ENCODE measurements around the gene GPRC5A. TPM values are rescaled to one million over a fixed set of nuclear protein-coding genes. Genes with fewer than 3 reads are reported as not detected.

Gene GPRC5A
- total RNA-seq, 6 experiments from 2014 or later: 206 to 371 (median 280) TPM

DNA sequence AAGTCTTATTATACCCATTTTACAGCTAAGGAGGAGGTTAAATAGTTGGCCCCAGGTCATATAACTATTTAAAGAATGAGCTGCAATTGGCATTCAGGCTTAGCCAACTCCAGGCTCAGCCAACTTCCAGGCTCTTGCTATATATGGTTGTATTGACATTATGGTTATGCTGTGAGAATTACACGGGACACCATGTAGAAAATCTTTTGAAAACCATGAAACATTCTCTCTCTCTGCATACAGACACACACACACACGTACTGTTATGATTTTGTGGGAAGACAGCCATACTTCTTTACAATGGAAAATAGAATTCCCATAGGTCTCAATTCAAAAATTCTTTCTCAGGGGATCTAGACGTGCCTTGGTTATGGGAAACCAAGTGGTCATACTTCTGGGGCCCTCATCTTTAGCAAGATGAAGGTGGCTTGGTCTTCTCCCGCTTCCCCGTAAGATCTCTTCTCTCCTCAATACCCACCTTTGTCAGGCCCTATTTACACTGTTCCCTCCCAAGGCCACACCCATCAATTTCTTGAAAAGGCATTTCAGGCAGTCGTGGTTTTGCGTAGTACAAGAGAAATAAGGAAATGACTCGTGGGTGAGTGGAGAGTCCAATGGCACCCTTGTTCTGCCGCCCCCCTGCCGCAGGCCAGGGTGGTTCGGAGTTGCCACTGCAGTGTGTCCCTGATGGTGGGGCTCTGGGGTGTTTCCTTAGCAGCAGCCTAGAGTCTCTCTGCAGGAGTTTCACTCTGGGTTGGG is 10.0 kb upstream of the GPRC5A start:
- peak overlapping the region; percentile 77 for H3K4me3 Mint-ChIP-seq
- H3K36me3 Mint-ChIP-seq (ENCODE audit: low read depth): peaks cover 26% of the 10 kb centered on the region
- peak; percentile 37 for DNase-seq
- H3K27me3 Mint-ChIP-seq (ENCODE audit: insufficient read depth): peaks cover 2% of the 10 kb centered on the region; the same call in 1 of the 2 replicates
- H3K27ac Mint-ChIP-seq: peak overlapping the region; percentile 87
- H3K4me1 Mint-ChIP-seq (ENCODE audit: low read depth): peaks cover 81% of the 10 kb centered on the region
- H3K9me3 Mint-ChIP-seq: no peaks in the 10 kb centered on the region
- TF ChIP-seq, protein P1, sequence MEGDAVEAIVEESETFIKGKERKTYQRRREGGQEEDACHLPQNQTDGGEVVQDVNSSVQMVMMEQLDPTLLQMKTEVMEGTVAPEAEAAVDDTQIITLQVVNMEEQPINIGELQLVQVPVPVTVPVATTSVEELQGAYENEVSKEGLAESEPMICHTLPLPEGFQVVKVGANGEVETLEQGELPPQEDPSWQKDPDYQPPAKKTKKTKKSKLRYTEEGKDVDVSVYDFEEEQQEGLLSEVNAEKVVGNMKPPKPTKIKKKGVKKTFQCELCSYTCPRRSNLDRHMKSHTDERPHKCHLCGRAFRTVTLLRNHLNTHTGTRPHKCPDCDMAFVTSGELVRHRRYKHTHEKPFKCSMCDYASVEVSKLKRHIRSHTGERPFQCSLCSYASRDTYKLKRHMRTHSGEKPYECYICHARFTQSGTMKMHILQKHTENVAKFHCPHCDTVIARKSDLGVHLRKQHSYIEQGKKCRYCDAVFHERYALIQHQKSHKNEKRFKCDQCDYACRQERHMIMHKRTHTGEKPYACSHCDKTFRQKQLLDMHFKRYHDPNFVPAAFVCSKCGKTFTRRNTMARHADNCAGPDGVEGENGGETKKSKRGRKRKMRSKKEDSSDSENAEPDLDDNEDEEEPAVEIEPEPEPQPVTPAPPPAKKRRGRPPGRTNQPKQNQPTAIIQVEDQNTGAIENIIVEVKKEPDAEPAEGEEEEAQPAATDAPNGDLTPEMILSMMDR (IDR thresholded peaks at IDR 0.05): no peak

DNA sequence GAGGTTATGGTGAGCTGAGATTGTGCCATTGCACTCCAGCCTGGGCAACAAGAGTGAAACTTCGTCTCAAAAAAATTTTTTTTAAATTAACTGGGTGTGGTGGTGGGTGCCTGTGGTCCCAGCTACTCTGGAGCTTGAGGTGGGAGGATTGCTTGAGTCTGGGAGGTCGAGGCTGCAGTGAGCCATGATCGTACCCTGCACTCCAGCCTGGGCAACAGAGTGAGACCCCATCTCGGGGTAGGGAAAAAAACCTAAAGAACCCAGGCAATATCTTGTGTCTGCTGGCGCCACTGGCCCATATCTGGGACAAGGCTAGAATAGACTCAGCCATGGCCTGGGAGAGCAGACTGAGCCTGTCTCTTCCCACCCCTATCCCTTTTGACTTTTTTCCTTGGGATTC is 9.1 kb upstream of the GPRC5A start:
- TF ChIP-seq, protein P1 (IDR thresholded peaks at IDR 0.05): no peak
- H3K4me1 Mint-ChIP-seq (ENCODE audit: low read depth): peaks cover 77% of the 10 kb centered on the region
- peaks cover 2% of the 10 kb centered on the region; the same call in 1 of the 2 replicates for H3K27me3 Mint-ChIP-seq (ENCODE audit: insufficient read depth)
- peaks cover 27% of the 10 kb centered on the region for H3K36me3 Mint-ChIP-seq (ENCODE audit: low read depth)
- H3K4me3 Mint-ChIP-seq: peak overlapping the region; percentile 53; the same call in 1 of the 2 replicates
- no peak for DNase-seq
- H3K9me3 Mint-ChIP-seq: no peaks in the 10 kb centered on the region
- H3K27ac Mint-ChIP-seq: peak overlapping the region; percentile 74

DNA sequence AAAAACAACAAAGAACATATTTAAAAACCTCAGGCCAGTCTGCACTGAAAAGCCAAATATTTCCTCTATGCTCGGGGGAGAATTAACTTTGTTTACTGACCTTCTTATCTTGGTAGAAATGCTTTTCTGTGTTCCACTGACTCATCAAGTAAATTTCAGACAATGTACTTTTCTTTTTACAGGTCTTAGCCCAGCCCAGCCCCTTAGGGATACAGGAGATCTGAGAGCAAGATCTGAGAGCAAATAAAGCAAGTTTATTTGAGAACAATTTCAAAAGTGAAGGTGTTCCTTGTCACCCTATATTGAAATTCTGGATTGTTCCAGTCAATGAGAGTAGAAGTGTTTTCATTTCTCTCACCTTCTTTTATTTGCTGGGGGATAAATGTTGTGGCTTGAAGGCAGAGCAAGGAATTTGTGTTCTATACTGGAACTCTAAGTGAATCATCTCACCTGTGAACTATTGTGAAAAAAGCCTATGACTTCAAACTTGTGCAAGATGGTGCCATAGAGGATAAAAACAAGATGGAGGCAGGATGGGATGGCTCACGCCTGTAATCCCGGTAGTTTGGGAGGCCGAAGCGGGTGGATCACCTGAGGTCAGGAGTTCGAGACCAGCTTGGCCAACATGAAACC is 7.9 kb upstream of the GPRC5A start:
- no peaks in the 10 kb centered on the region for H3K9me3 Mint-ChIP-seq
- DNase-seq: peak; percentile 57
- H3K27me3 Mint-ChIP-seq (ENCODE audit: insufficient read depth): peaks cover 7% of the 10 kb centered on the region; the same call in 1 of the 2 replicates
- peaks cover 71% of the 10 kb centered on the region for H3K4me1 Mint-ChIP-seq (ENCODE audit: low read depth)
- TF ChIP-seq, protein P1 (IDR thresholded peaks at IDR 0.05): no peak
- H3K4me3 Mint-ChIP-seq: peak overlapping the region; percentile 53
- peaks cover 35% of the 10 kb centered on the region for H3K36me3 Mint-ChIP-seq (ENCODE audit: low read depth)
- peak overlapping the region; percentile 74 for H3K27ac Mint-ChIP-seq

DNA sequence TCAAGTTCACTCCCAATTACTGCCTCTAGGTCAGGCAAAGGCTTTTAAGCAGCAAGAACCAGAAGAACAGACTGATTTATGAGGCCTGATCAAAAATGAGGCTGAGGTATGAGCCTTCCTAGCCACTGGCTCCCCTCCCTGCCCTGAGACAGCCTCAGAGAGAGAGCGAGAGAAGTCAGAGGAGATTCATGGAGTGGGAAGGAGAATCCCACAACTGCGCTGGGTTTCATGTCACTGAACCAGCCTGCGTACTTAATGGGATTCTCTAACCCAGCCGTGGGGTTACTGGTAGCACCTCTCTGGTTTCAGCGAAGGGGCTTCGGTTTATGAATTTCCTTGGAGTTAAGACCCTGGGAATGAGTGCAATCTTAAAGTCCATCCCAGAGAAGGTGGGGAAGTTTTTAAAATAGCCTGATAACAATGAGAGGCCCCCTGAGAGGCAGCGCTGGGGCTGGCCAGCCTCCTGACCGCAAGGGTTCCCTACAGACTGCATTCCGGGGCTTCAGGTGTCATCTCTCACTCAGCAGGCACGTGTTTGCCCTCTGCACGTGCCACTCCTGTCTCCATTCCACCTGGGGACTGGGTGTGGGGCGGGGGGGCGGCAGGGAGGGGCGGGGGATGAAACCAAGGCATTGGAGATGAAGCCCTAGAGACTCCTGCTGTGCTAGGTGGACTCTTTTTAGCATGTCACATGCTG is 6.1 kb upstream of the GPRC5A start:
- H3K27me3 Mint-ChIP-seq (ENCODE audit: insufficient read depth): peaks cover 9% of the 10 kb centered on the region; the same call in 1 of the 2 replicates
- TF ChIP-seq, protein P1 (IDR thresholded peaks at IDR 0.05): no peak
- H3K4me3 Mint-ChIP-seq: no peak overlapping the region
- H3K36me3 Mint-ChIP-seq (ENCODE audit: low read depth): peaks cover 31% of the 10 kb centered on the region
- no peaks in the 10 kb centered on the region for H3K9me3 Mint-ChIP-seq
- H3K4me1 Mint-ChIP-seq (ENCODE audit: low read depth): peaks cover 76% of the 10 kb centered on the region
- H3K27ac Mint-ChIP-seq: peak overlapping the region; percentile 34
- no peak for DNase-seq

DNA sequence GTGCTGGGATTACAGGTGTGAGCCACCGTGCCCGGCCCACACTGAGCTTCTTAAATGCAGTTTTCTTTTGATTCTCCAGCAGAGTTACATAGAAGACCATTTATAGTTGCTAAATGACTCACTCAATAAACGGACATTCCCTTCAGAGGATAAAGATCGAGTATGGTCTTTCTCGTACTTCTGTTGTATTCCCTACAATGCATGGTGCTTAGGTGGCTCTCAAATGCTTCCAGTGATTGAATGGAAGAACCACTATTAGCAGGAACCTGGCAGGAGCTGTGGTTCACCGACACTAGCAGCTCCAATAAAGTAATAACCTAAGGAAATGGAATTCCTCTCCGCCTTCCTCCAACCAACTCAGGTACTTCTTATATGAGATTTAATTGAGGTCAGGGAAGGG is 3.9 kb upstream of the GPRC5A start:
- no peaks in the 10 kb centered on the region for H3K9me3 Mint-ChIP-seq
- no peak overlapping the region for H3K4me3 Mint-ChIP-seq
- TF ChIP-seq, protein P1 (IDR thresholded peaks at IDR 0.05): no peak
- H3K36me3 Mint-ChIP-seq (ENCODE audit: low read depth): peaks cover 33% of the 10 kb centered on the region
- H3K4me1 Mint-ChIP-seq (ENCODE audit: low read depth): peaks cover 72% of the 10 kb centered on the region
- H3K27me3 Mint-ChIP-seq (ENCODE audit: insufficient read depth): peaks cover 7% of the 10 kb centered on the region
- no peak overlapping the region for H3K27ac Mint-ChIP-seq
- DNase-seq: no peak
